Measurements from ENCODE around the gene NGEF. TPM values are rescaled to one million over a fixed set of nuclear protein-coding genes. Genes with fewer than 3 reads are reported as not detected.
A peak's percentile ranks its signal among the peaks of the same experiment; 100 is the strongest.
"Not testable (repeated sequence)": the region's sequence is repeated elsewhere in the genome, so short reads cannot be mapped to it uniquely, and the experiment has no call there.

The NGEF gene
- total RNA-seq, 1 donor from 2014 or later = 1.2 TPM

DNA sequence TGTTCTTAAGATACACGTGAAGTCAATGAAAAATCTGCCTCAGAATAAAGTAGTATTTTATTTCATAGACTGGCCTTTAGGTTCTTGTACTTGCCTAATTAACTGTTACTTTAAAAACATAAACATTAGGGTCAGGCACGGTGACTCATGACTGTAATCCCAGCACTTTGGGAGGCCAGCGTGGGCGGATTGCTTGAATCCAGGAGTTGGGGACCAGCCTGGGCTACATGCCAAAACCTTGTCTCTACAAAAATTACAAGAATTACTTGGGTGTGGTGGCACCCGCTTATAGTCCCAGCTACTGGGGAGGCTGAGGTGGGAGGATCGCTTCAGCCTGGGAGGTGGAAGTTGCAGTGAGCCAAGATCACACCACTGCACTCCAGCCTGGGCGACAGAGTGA lies 159.0 kb downstream of the NGEF start:
- peaks cover 6% of the 10 kb centered on the region for H3K4me1 Mint-ChIP-seq (ENCODE audit: low read depth)
- no peak overlapping the region for H3K27ac Mint-ChIP-seq
- no peak overlapping the region for H3K4me3 Mint-ChIP-seq (ENCODE audit: low read depth)
- no peaks in the 10 kb centered on the region for H3K27me3 Mint-ChIP-seq
- TF ChIP-seq, protein P1, sequence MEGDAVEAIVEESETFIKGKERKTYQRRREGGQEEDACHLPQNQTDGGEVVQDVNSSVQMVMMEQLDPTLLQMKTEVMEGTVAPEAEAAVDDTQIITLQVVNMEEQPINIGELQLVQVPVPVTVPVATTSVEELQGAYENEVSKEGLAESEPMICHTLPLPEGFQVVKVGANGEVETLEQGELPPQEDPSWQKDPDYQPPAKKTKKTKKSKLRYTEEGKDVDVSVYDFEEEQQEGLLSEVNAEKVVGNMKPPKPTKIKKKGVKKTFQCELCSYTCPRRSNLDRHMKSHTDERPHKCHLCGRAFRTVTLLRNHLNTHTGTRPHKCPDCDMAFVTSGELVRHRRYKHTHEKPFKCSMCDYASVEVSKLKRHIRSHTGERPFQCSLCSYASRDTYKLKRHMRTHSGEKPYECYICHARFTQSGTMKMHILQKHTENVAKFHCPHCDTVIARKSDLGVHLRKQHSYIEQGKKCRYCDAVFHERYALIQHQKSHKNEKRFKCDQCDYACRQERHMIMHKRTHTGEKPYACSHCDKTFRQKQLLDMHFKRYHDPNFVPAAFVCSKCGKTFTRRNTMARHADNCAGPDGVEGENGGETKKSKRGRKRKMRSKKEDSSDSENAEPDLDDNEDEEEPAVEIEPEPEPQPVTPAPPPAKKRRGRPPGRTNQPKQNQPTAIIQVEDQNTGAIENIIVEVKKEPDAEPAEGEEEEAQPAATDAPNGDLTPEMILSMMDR (IDR thresholded peaks at IDR 0.05; ENCODE audit: unreplicated experiment) = no peak
- no peaks in the 10 kb centered on the region for H3K9me3 Mint-ChIP-seq (ENCODE audit: low read depth)
- peaks cover 26% of the 10 kb centered on the region for H3K36me3 Mint-ChIP-seq (ENCODE audit: insufficient read depth)
- DNase-seq (ENCODE audit: low spot score, unreplicated experiment) = no peak

DNA sequence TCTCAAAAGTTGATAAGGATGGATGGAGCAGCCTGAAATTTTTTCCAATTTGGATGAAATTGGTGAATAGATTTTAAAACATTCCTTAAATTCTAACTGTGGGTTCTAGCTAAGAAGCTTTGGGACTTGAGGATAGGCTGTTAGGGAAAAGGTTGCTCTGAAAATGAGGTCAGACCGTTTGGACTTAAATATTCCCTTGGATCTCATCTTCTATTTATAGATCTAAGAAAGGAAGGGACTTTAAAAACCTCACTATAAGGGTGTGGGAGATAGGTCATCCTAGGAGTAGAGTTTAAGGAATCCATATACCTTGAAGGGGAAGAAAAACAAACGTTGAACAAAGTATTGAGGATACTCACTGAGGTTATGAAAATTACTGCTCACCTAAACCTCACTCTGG lies 160.4 kb downstream of the NGEF start:
- no peaks in the 10 kb centered on the region for H3K9me3 Mint-ChIP-seq (ENCODE audit: low read depth)
- H3K4me1 Mint-ChIP-seq (ENCODE audit: low read depth) = peaks cover 6% of the 10 kb centered on the region
- no peak for DNase-seq (ENCODE audit: low spot score, unreplicated experiment)
- H3K4me3 Mint-ChIP-seq (ENCODE audit: low read depth) = no peak overlapping the region
- H3K27ac Mint-ChIP-seq = peak overlapping the region; percentile 65
- H3K36me3 Mint-ChIP-seq (ENCODE audit: insufficient read depth) = peaks cover 26% of the 10 kb centered on the region
- TF ChIP-seq, protein P1 (IDR thresholded peaks at IDR 0.05; ENCODE audit: unreplicated experiment) = no peak
- H3K27me3 Mint-ChIP-seq = no peaks in the 10 kb centered on the region

DNA sequence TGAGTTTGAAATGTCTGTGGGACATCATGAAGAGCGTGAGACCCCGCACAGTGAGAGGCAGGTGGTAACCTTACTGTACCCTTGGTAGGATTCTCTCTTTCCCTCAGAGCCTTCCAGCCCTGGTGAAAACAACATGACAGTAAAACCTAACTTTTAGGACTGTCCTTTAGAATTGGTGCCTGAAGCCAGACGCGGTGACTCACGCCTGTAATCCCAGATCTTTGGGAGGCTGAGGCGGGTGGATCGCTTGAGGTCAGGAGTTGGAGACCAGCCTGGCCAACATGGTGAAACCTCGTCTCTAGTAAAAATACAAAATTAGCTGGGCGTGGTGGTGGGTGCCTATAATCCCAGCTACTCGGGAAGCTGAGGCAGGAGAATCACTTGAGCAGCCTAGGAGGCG lies 161.0 kb downstream of the NGEF start:
- H3K9me3 Mint-ChIP-seq (ENCODE audit: low read depth); H3K4me3 Mint-ChIP-seq (ENCODE audit: low read depth); H3K4me1 Mint-ChIP-seq (ENCODE audit: low read depth); H3K27me3 Mint-ChIP-seq; DNase-seq (ENCODE audit: low spot score, unreplicated experiment): not testable (repeated sequence)
- Mint-ChIP-seq H3K36me3 (ENCODE audit: insufficient read depth) (peaks cover 23% of the 10 kb centered on the region), H3K27ac (peak overlapping the region; percentile 83)

DNA sequence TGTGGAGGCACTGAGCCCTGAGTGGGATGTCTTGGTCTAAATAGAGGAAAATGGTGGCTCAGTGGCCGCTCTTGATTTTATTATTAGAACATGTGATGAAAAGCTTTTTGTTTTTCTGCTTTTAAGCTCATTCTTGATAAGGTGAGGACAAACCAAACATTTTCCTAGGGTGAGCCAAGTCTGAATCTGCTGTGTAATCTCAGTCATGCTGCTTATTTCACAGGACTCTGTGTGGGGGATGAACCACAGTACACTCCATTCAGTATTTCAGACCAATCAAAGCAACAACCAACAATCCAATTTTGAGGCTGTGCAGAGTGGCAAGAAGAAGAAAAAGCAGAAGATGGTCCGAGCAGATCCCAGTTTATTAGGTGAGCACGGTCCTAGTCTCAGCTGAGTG lies 163.0 kb downstream of the NGEF start:
- TF ChIP-seq, protein P1 (IDR thresholded peaks at IDR 0.05; ENCODE audit: unreplicated experiment) = no peak
- H3K4me1 Mint-ChIP-seq (ENCODE audit: low read depth) = no peaks in the 10 kb centered on the region
- H3K9me3 Mint-ChIP-seq (ENCODE audit: low read depth) = no peaks in the 10 kb centered on the region
- H3K4me3 Mint-ChIP-seq (ENCODE audit: low read depth) = no peak overlapping the region
- peaks cover 22% of the 10 kb centered on the region for H3K36me3 Mint-ChIP-seq (ENCODE audit: insufficient read depth)
- DNase-seq (ENCODE audit: low spot score, unreplicated experiment) = no peak
- H3K27ac Mint-ChIP-seq = no peak overlapping the region
- H3K27me3 Mint-ChIP-seq = no peaks in the 10 kb centered on the region

DNA sequence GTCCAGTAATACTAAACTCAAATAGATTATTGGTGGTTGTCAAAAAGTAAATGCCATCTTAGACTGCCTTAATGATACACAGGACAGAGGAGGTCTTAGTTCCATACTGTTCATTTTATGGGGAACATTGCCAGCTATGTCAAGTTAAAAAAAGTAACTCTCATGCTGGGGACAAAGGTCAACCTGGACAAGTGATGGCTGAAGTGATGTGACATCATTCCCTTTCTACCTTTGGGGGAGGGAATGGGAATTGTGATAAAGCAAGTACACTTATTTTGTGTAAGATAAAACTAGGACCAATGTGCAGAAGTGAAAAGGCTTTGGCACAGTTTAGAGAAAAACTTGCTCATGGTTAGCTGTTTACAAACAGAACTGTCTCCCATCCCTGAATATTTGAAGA lies 167.0 kb downstream of the NGEF start:
- H3K36me3 Mint-ChIP-seq (ENCODE audit: insufficient read depth) = peaks cover 23% of the 10 kb centered on the region
- DNase-seq (ENCODE audit: low spot score, unreplicated experiment) = no peak

DNA sequence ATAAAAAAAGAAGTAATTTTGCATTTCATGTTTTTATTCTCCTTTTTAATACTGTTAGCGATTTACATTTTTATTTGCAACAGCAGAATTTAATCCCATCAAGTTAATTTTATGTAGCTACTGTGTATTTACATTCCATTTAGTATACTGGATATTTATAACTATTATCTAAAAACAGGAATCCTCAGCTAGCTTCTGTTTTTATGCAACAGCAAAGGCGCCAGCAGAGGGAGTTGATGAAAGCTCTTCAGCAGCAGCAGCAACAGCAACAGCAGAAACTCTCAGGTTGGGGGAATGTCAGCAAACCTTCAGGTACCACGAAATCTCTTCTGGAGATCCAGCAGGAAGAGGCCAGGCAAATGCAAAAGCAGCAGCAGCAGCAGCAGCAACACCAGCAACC lies 169.2 kb downstream of the NGEF start:
- H3K36me3 Mint-ChIP-seq (ENCODE audit: insufficient read depth) = peaks cover 35% of the 10 kb centered on the region
- DNase-seq (ENCODE audit: low spot score, unreplicated experiment) = no peak

More for the DNA sequence above, 167.0 kb downstream of the NGEF start:
- TF ChIP-seq, protein P1 (IDR thresholded peaks at IDR 0.05; ENCODE audit: unreplicated experiment) = no peak
- Mint-ChIP-seq H3K4me1 (ENCODE audit: low read depth) (no peaks in the 10 kb centered on the region), H3K9me3 (ENCODE audit: low read depth) (no peaks in the 10 kb centered on the region), H3K27ac (no peak overlapping the region), H3K4me3 (ENCODE audit: low read depth) (no peak overlapping the region), H3K27me3 (no peaks in the 10 kb centered on the region)

More for the DNA sequence above, 169.2 kb downstream of the NGEF start:
- no peak overlapping the region for H3K27ac Mint-ChIP-seq
- H3K4me3 Mint-ChIP-seq (ENCODE audit: low read depth) = no peak overlapping the region
- H3K9me3 Mint-ChIP-seq (ENCODE audit: low read depth) = no peaks in the 10 kb centered on the region
- TF ChIP-seq, protein P1 (IDR thresholded peaks at IDR 0.05; ENCODE audit: unreplicated experiment) = no peak
- no peaks in the 10 kb centered on the region for H3K4me1 Mint-ChIP-seq (ENCODE audit: low read depth)
- no peaks in the 10 kb centered on the region for H3K27me3 Mint-ChIP-seq
